GM12872 (cell line): ENCODE measurements around the gene HASPIN.

ENCODE experiments used
- CTCF ChIP-seq: IDR thresholded peaks from 3 replicates; pipeline ENCODE4 v1.5.1; 2011; ENCODE audit warnings: low read depth, mild to moderate bottlenecking, low read length, moderate library complexity; ENCODE audit not compliant: insufficient read depth

HASPIN gene

DNA sequence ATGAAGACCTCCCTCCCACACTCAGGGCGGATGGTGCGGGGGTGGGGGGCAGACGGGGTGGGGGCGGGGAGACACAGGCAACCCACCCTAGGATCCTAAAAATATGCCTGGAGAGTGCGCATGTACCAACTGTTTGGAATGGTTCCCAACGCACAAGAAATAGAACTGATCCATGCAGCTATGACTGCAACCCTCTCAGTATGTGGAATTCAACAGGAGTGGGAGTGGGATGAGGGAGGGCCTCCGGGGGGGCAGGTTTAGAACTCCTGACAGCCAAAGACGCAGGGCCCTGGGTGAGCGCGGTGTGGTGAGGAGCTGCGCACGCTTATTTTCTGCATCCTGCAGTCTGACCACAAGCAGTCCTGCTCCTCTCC, 26.6 kb upstream of the HASPIN start:
- no peak for TF ChIP-seq CTCF

GRCh38 chr17:3698139-3698538, 25.6 kb upstream of the HASPIN start:
- TF ChIP-seq CTCF, result no peak

GRCh38 chr17:3699951-3700350, 23.8 kb upstream of the HASPIN start:
- no peak for TF ChIP-seq CTCF

DNA sequence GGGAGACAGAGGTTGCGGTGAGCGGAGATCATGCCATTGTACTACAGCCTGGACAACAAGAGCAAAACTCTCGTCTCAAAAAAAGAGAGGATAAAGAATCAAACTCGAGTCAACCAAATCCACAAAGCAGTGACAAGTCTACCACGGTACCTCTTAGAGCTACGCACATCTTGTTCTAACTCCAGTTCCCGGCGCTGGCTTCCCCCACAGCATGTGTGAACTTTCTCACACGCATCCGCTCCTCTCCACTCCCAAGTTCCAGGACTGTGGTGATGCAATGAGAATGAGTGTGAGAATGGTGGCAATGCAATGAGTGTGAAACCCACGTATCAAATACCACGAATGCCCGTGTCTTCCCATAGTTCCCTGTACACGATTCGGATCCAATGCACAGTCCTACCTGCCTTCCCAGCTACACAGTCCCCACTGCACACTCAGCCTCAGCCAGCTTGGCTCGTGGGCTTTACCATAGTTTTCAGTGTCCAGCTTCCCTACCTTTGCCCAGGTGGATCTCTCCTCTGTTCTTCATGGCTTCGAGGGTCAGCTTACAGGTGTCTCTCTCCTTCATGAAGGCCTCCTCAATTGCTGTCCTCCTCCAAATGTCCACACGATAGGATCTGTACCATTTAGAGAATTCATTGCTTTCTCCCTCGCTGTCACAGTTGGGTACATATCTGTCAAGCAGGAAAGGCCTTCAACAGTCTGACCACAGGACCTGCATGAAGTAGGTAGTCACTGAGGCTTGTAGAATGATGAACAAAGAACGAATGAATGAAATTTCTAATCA, 18.6 kb upstream of the HASPIN start:
- TF ChIP-seq CTCF, result no peak

DNA sequence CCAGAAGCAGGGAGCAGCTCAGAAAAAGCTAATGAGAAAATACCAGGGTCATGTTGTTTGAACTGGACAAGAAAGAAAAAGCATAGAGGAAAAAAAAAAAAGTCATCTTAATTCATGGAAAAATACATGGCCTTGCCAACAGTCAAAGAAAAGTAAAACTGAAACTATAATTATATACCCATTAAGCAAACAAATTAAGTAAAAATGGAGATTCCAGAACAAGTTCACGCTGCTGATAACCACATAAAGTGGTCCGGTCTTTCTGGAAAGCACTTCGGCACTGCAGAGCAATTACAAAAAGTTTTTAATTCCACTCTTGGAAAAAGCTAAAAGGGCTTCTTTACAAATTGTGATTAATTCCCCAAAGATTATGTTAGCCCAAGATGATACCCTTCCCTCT, 15.3 kb upstream of the HASPIN start:
- TF ChIP-seq CTCF, result no peak

GRCh38 chr17:3710951-3711383, 12.7 kb upstream of the HASPIN start:
- no peak for TF ChIP-seq CTCF

DNA sequence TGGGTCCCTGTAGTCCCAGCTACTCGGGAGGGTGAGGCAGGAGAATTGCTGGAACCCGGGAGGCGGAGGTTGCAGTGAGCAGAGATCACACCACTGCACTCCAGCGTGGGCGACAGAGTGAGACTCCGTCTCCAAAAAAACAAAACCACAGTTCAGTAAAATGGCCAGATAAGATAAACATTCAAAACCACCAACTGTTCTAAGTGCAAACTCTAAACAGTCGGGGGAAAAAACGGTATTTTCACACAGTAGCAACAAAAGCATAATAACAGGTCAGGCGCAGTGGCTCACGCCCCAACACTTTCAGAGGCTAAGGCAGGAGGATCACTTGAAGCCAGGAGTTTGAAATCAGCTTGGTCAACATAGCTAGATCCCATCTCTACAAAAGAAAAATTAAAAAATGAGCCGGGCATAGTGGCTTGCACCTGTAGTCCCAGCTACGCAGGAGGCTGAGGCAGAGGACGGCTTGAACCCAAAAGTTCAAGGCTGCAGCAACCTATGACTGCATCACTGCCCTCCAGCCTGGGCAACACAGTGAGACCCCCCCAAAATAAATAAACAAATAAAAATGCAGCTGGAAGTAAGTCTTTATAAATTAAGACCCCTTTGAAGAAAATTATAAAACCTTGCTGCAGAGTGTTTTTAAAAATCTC, 10.8 kb upstream of the HASPIN start:
- no peak for TF ChIP-seq CTCF
